CD4-positive, alpha-beta T cell treated with Interferon gamma for 1 hour (primary cell): ENCODE measurements around the gene ANKRD33B.
"Not testable (repeated sequence)": the region's sequence is repeated elsewhere in the genome, so short reads cannot be mapped to it uniquely, and the experiment has no call there.

Source experiments
- DNase-seq: peaks from one replicate; pipeline ENCODE4 v3.0.0-alpha.2; 2020

ANKRD33B gene

GRCh38 chr5:10538103-10538788, 25.6 kb upstream of the ANKRD33B start:
- DNase-seq, result no peak

- no peak for DNase-seq
Measured at GRCh38 chr5:10538789-10539686, 24.8 kb upstream of the ANKRD33B start.

GRCh38 chr5:10539687-10539998, 24.2 kb upstream of the ANKRD33B start:
- DNase-seq, result no peak

- no peak for DNase-seq
Measured at GRCh38 chr5:10540036-10540544, 23.8 kb upstream of the ANKRD33B start.

GRCh38 chr5:10540951-10541646, 22.8 kb upstream of the ANKRD33B start:
- DNase-seq, result no peak

GRCh38 chr5:10542055-10542550, 21.8 kb upstream of the ANKRD33B start:
- DNase-seq, result no peak

GRCh38 chr5:10543585-10544040, 20.3 kb upstream of the ANKRD33B start:
- no peak for DNase-seq

- DNase-seq, result no peak
Measured at GRCh38 chr5:10545084-10545483, 18.8 kb upstream of the ANKRD33B start.

- no peak for DNase-seq
Measured at GRCh38 chr5:10546186-10546585, 17.7 kb upstream of the ANKRD33B start.

- no peak for DNase-seq
Measured at GRCh38 chr5:10548418-10549122, 15.3 kb upstream of the ANKRD33B start.

- DNase-seq, result not testable (repeated sequence)
Measured at GRCh38 chr5:10549123-10549514, 14.8 kb upstream of the ANKRD33B start.

- DNase-seq, result no peak
Measured at GRCh38 chr5:10550222-10550995, 13.5 kb upstream of the ANKRD33B start.

GRCh38 chr5:10551782-10552138, 12.1 kb upstream of the ANKRD33B start:
- DNase-seq, result no peak

- no peak for DNase-seq
Measured at GRCh38 chr5:10552183-10553143, 11.4 kb upstream of the ANKRD33B start.

GRCh38 chr5:10553476-10553875, 10.4 kb upstream of the ANKRD33B start:
- no peak for DNase-seq

- no peak for DNase-seq
Measured at GRCh38 chr5:10555277-10555684, 8.6 kb upstream of the ANKRD33B start.

- no peak for DNase-seq
Measured at GRCh38 chr5:10556289-10556807, 7.5 kb upstream of the ANKRD33B start.

GRCh38 chr5:10556893-10557746, 6.8 kb upstream of the ANKRD33B start:
- DNase-seq, result no peak

- no peak for DNase-seq
Measured at GRCh38 chr5:10559151-10559550, 4.7 kb upstream of the ANKRD33B start.
